Lower lobe of right lung (tissue), 2 donors: ENCODE measurements around the gene MNS1. TPM values are rescaled to one million over a fixed set of nuclear protein-coding genes. Genes with fewer than 3 reads are reported as not detected.

Source experiments
- ATAC-seq, 2 donors: fragments of 200-7000 bp; cut with Tn5 transposase; one replicate each; pipeline ENCODE4 v1.9.1; 2020 to 2022; ENCODE audit warnings: mild to moderate bottlenecking in 2 of 2, moderate library complexity in 2 of 2
- DNase-seq: peaks from one replicate; pipeline ENCODE4 v3.0.0-alpha.2; 2020
- H3K27ac ChIP-seq: fragments of 200-600 bp; one replicate; pipeline ENCODE4 v1.8.0; 2022
- H3K27me3 ChIP-seq: fragments of 200-600 bp; one replicate; pipeline ENCODE4 v1.8.0; 2022; ENCODE audit warnings: low read depth
- H3K36me3 ChIP-seq: fragments of 200-600 bp; one replicate; pipeline ENCODE4 v1.8.0; 2022; ENCODE audit warnings: mild to moderate bottlenecking
- H3K4me1 ChIP-seq: fragments of 200-600 bp; one replicate; pipeline ENCODE4 v1.8.0; 2022
- H3K4me3 ChIP-seq: fragments of 200-600 bp; one replicate; pipeline ENCODE4 v1.8.0; 2022; ENCODE audit warnings: mild to moderate bottlenecking
- H3K9me3 ChIP-seq: fragments of 200-600 bp; one replicate; pipeline ENCODE4 v1.8.0; 2022
- intact Hi-C: fragments of 100-400 bp; cut with DNase I; formaldehyde crosslinking; loops from one replicate; pipeline ENCODE4 v1.11.0; 2022
- total RNA-seq: library from RNA; stranded (reverse); fragmentation: NEBNext Ultra II Directional; extraction: Animal tissue kit (Norgen Biotek cat#: 25700); gene quantifications from one replicate; pipeline ENCODE4 v1.2.1, GENCODE V29; 2021
- TF ChIP-seq, protein P1 (sequence below): fragments of 200-600 bp; IDR thresholded peaks from one replicate; pipeline ENCODE4 v1.8.0; 2022; ENCODE audit warnings: antibody characterized with exemption, mild to moderate bottlenecking
- donor health status: DM: no; HTN: yes; CAD: no; lungs with severe emphysema.

The MNS1 gene
- total RNA-seq, 1 donor from 2014 or later: 2.3 TPM

DNA sequence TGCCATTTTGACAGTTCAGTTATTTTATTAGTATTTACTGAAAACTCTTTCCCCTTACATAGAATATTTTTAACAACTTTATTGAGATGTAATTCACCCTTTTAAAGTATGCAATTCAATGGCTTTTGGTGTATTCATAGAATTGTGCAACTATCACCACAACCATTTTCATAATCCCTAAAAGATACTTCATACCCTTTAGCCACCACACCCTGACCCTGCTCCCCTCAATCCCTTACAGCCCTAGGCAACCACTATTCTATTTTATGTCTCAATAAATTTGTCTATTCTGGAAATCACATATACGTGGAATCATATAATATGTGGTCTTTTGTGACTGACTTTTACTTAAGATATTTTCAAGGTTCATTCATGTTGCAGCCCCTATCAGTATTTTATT lies 70.0 kb downstream of the MNS1 start:
- H3K4me3 ChIP-seq: no peak overlapping the region
- H3K27me3 ChIP-seq: no peaks in the 10 kb centered on the region
- ATAC-seq: no peak
- H3K9me3 ChIP-seq: no peaks in the 10 kb centered on the region
- DNase-seq: no peak
- no peaks in the 10 kb centered on the region for H3K4me1 ChIP-seq
- TF ChIP-seq, protein P1, sequence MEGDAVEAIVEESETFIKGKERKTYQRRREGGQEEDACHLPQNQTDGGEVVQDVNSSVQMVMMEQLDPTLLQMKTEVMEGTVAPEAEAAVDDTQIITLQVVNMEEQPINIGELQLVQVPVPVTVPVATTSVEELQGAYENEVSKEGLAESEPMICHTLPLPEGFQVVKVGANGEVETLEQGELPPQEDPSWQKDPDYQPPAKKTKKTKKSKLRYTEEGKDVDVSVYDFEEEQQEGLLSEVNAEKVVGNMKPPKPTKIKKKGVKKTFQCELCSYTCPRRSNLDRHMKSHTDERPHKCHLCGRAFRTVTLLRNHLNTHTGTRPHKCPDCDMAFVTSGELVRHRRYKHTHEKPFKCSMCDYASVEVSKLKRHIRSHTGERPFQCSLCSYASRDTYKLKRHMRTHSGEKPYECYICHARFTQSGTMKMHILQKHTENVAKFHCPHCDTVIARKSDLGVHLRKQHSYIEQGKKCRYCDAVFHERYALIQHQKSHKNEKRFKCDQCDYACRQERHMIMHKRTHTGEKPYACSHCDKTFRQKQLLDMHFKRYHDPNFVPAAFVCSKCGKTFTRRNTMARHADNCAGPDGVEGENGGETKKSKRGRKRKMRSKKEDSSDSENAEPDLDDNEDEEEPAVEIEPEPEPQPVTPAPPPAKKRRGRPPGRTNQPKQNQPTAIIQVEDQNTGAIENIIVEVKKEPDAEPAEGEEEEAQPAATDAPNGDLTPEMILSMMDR: no peak
- H3K27ac ChIP-seq: no peak overlapping the region
- no peaks in the 10 kb centered on the region for H3K36me3 ChIP-seq
- intact Hi-C loops: no loop called here

DNA sequence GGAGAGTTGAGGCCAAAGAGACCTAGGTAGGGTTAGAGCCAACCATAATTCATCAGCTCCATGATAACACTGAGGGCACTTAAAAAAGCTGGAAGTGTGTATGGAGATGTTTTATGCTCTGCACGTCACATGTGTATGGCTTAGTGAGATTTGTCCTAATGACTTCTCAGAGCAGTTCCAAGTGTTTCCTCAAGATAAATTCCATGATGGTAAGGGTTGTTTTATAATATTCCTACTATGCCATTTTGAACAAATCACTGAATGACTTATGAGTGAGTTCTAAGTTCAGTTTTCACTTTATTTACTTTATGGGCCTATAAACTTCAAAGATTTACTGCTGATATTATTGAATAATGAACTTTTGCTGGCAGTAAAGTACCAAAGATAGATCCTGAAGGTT lies 71.7 kb downstream of the MNS1 start:
- H3K9me3 ChIP-seq: no peaks in the 10 kb centered on the region
- H3K27ac ChIP-seq: no peak overlapping the region
- H3K4me3 ChIP-seq: no peak overlapping the region
- DNase-seq: no peak
- no peak for ATAC-seq
- TF ChIP-seq, protein P1: no peak
- no peaks in the 10 kb centered on the region for H3K36me3 ChIP-seq
- H3K27me3 ChIP-seq: no peaks in the 10 kb centered on the region
- H3K4me1 ChIP-seq: no peaks in the 10 kb centered on the region
- intact Hi-C loops: no loop called here

DNA sequence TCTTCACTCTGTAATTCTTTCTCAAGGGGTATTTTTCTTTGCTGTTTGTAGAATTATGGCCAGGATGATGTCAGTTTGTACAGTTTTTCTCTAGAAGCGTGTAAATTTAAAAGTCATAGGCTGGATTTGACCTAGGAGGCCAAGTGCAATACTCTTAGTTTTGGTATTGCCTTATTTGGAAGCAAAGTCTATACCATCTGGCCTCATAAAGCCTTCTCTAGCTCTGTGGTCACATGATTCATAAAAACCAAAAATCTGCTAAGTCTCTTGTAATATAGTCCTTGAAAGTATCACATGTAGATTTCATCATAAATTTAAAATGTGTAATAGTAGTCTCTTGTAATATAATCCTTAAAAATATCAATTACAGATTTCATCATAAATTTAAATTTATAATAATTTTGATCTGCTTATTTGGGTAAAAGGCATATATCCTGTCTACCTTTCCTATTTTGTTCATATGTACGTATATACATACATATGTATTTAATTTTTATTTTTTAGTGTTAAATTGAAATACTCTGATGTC lies 74.1 kb downstream of the MNS1 start:
- H3K4me1 ChIP-seq: no peaks in the 10 kb centered on the region
- no peak for DNase-seq
- no peak for ATAC-seq
- H3K27ac ChIP-seq: no peak overlapping the region
- H3K36me3 ChIP-seq: no peaks in the 10 kb centered on the region
- H3K9me3 ChIP-seq: no peaks in the 10 kb centered on the region
- no peaks in the 10 kb centered on the region for H3K27me3 ChIP-seq
- intact Hi-C loops: no loop called here
- TF ChIP-seq, protein P1: no peak
- no peak overlapping the region for H3K4me3 ChIP-seq

DNA sequence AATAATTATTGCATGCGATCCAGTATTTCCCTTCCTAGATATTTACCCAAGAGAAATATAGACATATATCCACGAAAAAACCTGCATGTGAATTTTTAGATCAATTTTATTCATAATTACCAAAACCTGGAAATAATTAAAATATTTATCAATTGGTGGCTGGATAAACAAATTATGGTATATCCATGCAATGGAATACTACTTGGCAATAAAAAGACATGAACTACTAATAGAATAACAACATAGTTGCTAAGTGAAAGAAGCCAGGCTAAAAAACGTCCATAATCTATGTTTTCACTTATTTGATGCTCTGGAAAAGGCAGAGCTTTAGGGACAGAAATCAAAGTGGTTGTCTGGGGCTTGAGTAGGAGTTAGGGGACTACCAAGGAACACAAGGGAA lies 79.0 kb downstream of the MNS1 start:
- H3K36me3 ChIP-seq: no peaks in the 10 kb centered on the region
- intact Hi-C loops: no loop called here
- H3K27ac ChIP-seq: no peak overlapping the region
- ATAC-seq (no peak), DNase-seq (no peak)
- no peaks in the 10 kb centered on the region for H3K27me3 ChIP-seq
- no peaks in the 10 kb centered on the region for H3K9me3 ChIP-seq
- TF ChIP-seq, protein P1: no peak
- no peaks in the 10 kb centered on the region for H3K4me1 ChIP-seq
- no peak overlapping the region for H3K4me3 ChIP-seq

DNA sequence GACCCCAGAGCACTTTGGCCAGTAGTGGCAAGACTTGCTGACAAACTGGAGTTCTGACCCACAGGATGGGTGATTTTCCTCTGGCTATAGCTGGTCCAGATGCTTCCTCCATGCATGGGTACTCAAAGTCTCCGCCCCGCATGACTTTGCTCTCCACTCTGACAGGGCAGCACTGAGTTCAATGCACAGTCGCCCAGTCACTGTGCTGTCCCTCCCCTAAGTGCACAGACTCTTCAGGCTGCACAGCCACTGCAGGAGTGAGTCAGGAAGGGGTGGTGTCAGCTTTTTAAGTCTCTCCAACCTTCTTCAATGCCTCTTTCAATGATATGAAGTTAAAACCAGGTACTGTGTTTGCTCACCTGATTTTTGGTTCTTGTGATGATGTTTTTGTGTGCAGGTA lies 81.9 kb downstream of the MNS1 start:
- intact Hi-C loops: no loop called here
- Histone ChIP-seq H3K4me3 (no peak overlapping the region), H3K36me3 (no peaks in the 10 kb centered on the region), H3K27ac (no peak overlapping the region), H3K27me3 (no peaks in the 10 kb centered on the region), H3K9me3 (peaks cover 8% of the 10 kb centered on the region), H3K4me1 (no peaks in the 10 kb centered on the region)
- DNase-seq: no peak
- no peak for ATAC-seq
- TF ChIP-seq, protein P1: no peak

Other genes with a start within 250 kb of the MNS1 start
- gene RFX7, start 221.3 kb downstream of the MNS1 start, total RNA-seq: 17.2 TPM
- 11.6 TPM for gene TEX9, start 99.7 kb downstream of the MNS1 start, total RNA-seq